H9 (cell line): ENCODE measurements around the gene CLK2. TPM values are rescaled to one million over a fixed set of nuclear protein-coding genes. Genes with fewer than 3 reads are reported as not detected.

Source experiments
- DNase-seq: peaks from one replicate; pipeline ENCODE4 v3.0.0-alpha.2; 2017
- H2AFZ ChIP-seq: one replicate; pipeline ENCODE4 v1.6.1; 2013; ENCODE audit warnings: mild to moderate bottlenecking, low read length, control low read depth, moderate library complexity
- H2AK5ac ChIP-seq: 2 replicates; pipeline ENCODE4 v1.6.1; 2013; ENCODE audit warnings: low read length, control low read depth, mixed read lengths; ENCODE audit not compliant: insufficient read length
- H2BK120ac ChIP-seq: one replicate; pipeline ENCODE4 v1.6.1; 2013; ENCODE audit warnings: low read depth, mild to moderate bottlenecking, low read length, control low read depth, inconsistent platforms; ENCODE audit not compliant: poor library complexity, severe bottlenecking
- H2BK12ac ChIP-seq: 2 replicates; pipeline ENCODE4 v1.6.1; 2013; ENCODE audit warnings: low read length, control low read depth, mixed read lengths, low read depth; ENCODE audit not compliant: insufficient read length
- H2BK15ac ChIP-seq: 2 replicates; pipeline ENCODE4 v1.6.1; 2013; ENCODE audit warnings: low read depth, low read length, control low read depth
- H2BK20ac ChIP-seq: one replicate; pipeline ENCODE4 v1.6.1; 2013; ENCODE audit warnings: low read depth, mild to moderate bottlenecking, low read length, control low read depth, inconsistent platforms; ENCODE audit not compliant: poor library complexity, severe bottlenecking
- H2BK5ac ChIP-seq: 2 replicates; pipeline ENCODE4 v1.6.1; 2013; ENCODE audit warnings: low read length, control low read depth, mixed read lengths; ENCODE audit not compliant: insufficient read length
- H3K14ac ChIP-seq: 2 replicates; pipeline ENCODE4 v1.6.1; 2013; ENCODE audit warnings: low read length, control low read depth; ENCODE audit not compliant: insufficient read depth
- H3K18ac ChIP-seq: 2 replicates; pipeline ENCODE4 v1.6.1; 2013; ENCODE audit warnings: low read depth, mild to moderate bottlenecking, mixed read lengths, low read length, control low read depth; ENCODE audit not compliant: insufficient read length
- H3K23ac ChIP-seq: 2 replicates; pipeline ENCODE4 v1.6.1; 2013; ENCODE audit warnings: low read length, control low read depth, mixed read lengths, low read depth; ENCODE audit not compliant: insufficient read length
- H3K23me2 ChIP-seq: 2 replicates; pipeline ENCODE4 v1.6.1; 2013; ENCODE audit warnings: low read depth, mild to moderate bottlenecking, mixed read lengths, low read length, control low read depth; ENCODE audit not compliant: insufficient read length, poor library complexity, severe bottlenecking
- H3K27ac ChIP-seq: 2 replicates; pipeline ENCODE4 v1.5.1; 2013; ENCODE audit warnings: low read length, control low read depth, mixed read lengths, low read depth; ENCODE audit not compliant: insufficient read length
- H3K27me3 ChIP-seq: 2 replicates; pipeline ENCODE4 v1.6.1; 2013; ENCODE audit warnings: low read length, control low read depth, inconsistent platforms; ENCODE audit not compliant: insufficient read depth
- H3K4ac ChIP-seq: 2 replicates; pipeline ENCODE4 v1.6.1; 2013; ENCODE audit warnings: low read depth, mild to moderate bottlenecking, control low read depth, inconsistent platforms, low read length, moderate library complexity
- H3K4me1 ChIP-seq: 2 replicates; pipeline ENCODE4 v1.6.1; 2013; ENCODE audit warnings: low read length, control low read depth, inconsistent platforms; ENCODE audit not compliant: insufficient read depth
- H3K4me2 ChIP-seq: 2 replicates; pipeline ENCODE4 v1.6.1; 2013; ENCODE audit warnings: low read length, control low read depth, mixed read lengths; ENCODE audit not compliant: insufficient read length, insufficient read depth
- H3K56ac ChIP-seq: 2 replicates; pipeline ENCODE4 v1.6.1; 2013; ENCODE audit warnings: low read depth, mild to moderate bottlenecking, mixed read lengths, low read length, control low read depth; ENCODE audit not compliant: insufficient read length
- H3K79me1 ChIP-seq: 2 replicates; pipeline ENCODE4 v1.6.1; 2013; ENCODE audit warnings: low read depth, mild to moderate bottlenecking, moderate library complexity, low read length, control low read depth, inconsistent platforms; ENCODE audit not compliant: insufficient read depth, poor library complexity, severe bottlenecking
- H3K79me2 ChIP-seq: 2 replicates; pipeline ENCODE4 v1.6.1; 2013; ENCODE audit warnings: low read length, control low read depth, inconsistent platforms; ENCODE audit not compliant: insufficient read depth
- H3K9ac ChIP-seq: 2 replicates; pipeline ENCODE4 v1.6.1; 2013; ENCODE audit warnings: low read length, control low read depth, mixed read lengths; ENCODE audit not compliant: insufficient read length; ENCODE audit errors: extremely low read depth
- H3K9me3 ChIP-seq: one replicate; pipeline ENCODE4 v1.6.1; 2013; ENCODE audit warnings: low read depth, low read length, inconsistent platforms; ENCODE audit not compliant: control insufficient read depth
- H3T11ph ChIP-seq: one replicate; pipeline ENCODE4 v1.6.1; 2013; ENCODE audit warnings: mild to moderate bottlenecking, low read length, control low read depth, inconsistent platforms
- H4K20me1 ChIP-seq: one replicate; pipeline ENCODE4 v1.6.1; 2013; ENCODE audit not compliant: control insufficient read depth, insufficient read length, insufficient read depth
- H4K5ac ChIP-seq: 2 replicates; pipeline ENCODE4 v1.6.1; 2013; ENCODE audit warnings: low read depth, mild to moderate bottlenecking, mixed read lengths, low read length, control low read depth; ENCODE audit not compliant: insufficient read length
- H4K8ac ChIP-seq: replicated peaks from 2 replicates; pipeline ENCODE4 v1.6.1; 2013; ENCODE audit warnings: low read length, control low read depth, mixed read lengths, low read depth; ENCODE audit not compliant: insufficient read length
- H4K91ac ChIP-seq: 2 replicates; pipeline ENCODE4 v1.6.1; 2013; ENCODE audit warnings: low read depth, mild to moderate bottlenecking, moderate library complexity, mixed read lengths, low read length, control low read depth; ENCODE audit not compliant: insufficient read length
- H3K27ac Mint-ChIP-seq, 3 experiments: 2 replicates in 2 of 3; 3 replicates in 1 of 3; pipeline ENCODE4 v1.8.0; 2020 to 2021; ENCODE audit warnings: mixed read lengths in 3 of 3, mild to moderate bottlenecking in 1 of 3, moderate library complexity in 1 of 3
- H3K27me3 Mint-ChIP-seq: 2 replicates; pipeline ENCODE4 v1.8.0; 2021; ENCODE audit warnings: low read depth, mild to moderate bottlenecking, moderate library complexity, mixed read lengths
- H3K36me3 Mint-ChIP-seq, 3 experiments: 2 replicates in 2 of 3; 3 replicates in 1 of 3; pipeline ENCODE4 v1.8.0; 2020 to 2021; ENCODE audit warnings: low read depth in 3 of 3, mixed read lengths in 3 of 3; ENCODE audit not compliant: insufficient read depth in 1 of 3
- H3K4me1 Mint-ChIP-seq, 2 experiments: 2 replicates each; pipeline ENCODE4 v1.8.0; 2020; ENCODE audit warnings: mixed read lengths in 2 of 2
- H3K4me3 Mint-ChIP-seq, 2 experiments: 2 replicates in 1 of 2; 3 replicates in 1 of 2; pipeline ENCODE4 v1.8.0; 2020 to 2021; ENCODE audit warnings: mild to moderate bottlenecking in 2 of 2, mixed read lengths in 2 of 2, moderate library complexity in 1 of 2
- H3K9me3 Mint-ChIP-seq, 2 experiments: 2 replicates in 1 of 2; 3 replicates in 1 of 2; pipeline ENCODE4 v1.8.0; 2020; ENCODE audit warnings: mild to moderate bottlenecking in 2 of 2, mixed read lengths in 2 of 2, moderate library complexity in 1 of 2
- WGBS: extraction: QIAGEN DNeasy Blood & Tissue Kit; methylation state at CpG from one replicate; pipeline ENCODE4 v1.1.7; 2013; ENCODE audit warnings: missing lambda C conversion rate, low lambda C conversion rate, mixed read lengths; ENCODE audit not compliant: insufficient read length; ENCODE audit errors: extremely low coverage; 5-methylcytosine and 5-hydroxymethylcytosine counted together
- total RNA-seq: library from RNA; stranded (reverse); gene quantifications from 2 replicates; pipeline ENCODE4 v1.2.1, GENCODE V29; 2021
- TF ChIP-seq, protein P1 (sequence below): fragments of 200-600 bp; sonication (generic); conservative IDR thresholded peaks from 3 replicates; pipeline ENCODE4 v1.8.0; 2021; ENCODE audit warnings: antibody characterized with exemption, mild to moderate bottlenecking

Gene CLK2
- total RNA-seq, 1 experiment from 2014 or later = 77.5 TPM

DNA sequence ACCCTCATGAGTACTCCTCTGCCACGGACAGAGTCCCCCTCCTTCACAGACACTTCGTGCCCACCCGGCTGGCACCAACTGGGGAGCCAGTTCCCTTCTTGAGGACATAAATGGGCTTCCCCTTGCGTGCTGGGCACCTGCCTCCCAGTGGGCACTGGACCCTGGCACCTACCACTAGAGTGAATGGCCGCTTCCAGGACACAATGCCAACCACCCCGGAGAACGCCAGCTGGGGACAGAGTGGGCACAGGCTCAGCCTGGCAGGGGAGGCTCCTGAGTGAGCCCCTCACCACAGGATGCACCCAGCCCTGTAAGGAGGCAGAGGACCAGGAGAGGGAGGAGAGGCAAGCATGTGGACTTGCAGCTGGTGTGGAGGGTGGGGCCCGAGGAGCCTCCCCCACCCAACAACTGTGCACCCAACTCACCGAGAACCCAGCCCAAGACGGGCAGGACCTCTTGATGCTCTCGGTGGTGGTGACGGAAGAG is 19.0 kb downstream of the CLK2 start:
- Histone ChIP-seq H2BK20ac (no peak overlapping the region), H3K18ac (no peak overlapping the region), H3K4me2 (peak overlapping the region; percentile 67), H3K9ac (no peak overlapping the region), H3K4ac (no peak overlapping the region), H2AFZ (no peak overlapping the region), H2BK5ac (no peak overlapping the region), H2BK15ac (no peak overlapping the region), H3K23ac (no peak overlapping the region), H3T11ph (no peak overlapping the region), H4K5ac (no peak overlapping the region), H3K9me3 (no peaks in the 10 kb centered on the region), H3K27me3 (no peaks in the 10 kb centered on the region), H4K91ac (no peak overlapping the region), H2BK12ac (no peak overlapping the region), H3K79me2 (no peaks in the 10 kb centered on the region), H2AK5ac (no peak overlapping the region), H4K20me1 (no peaks in the 10 kb centered on the region), H3K56ac (no peak overlapping the region), H3K4me1 (peaks cover 4% of the 10 kb centered on the region; the same call in 1 of the 2 replicates), H3K14ac (no peak overlapping the region), H3K79me1 (no peaks in the 10 kb centered on the region), H4K8ac (no peak overlapping the region), H3K23me2 (peaks cover 14% of the 10 kb centered on the region), H3K27ac (no peak overlapping the region), H2BK120ac (no peak overlapping the region)
- no peak for DNase-seq
- H3K27me3 Mint-ChIP-seq = no peaks in the 10 kb centered on the region; the same call in 1 of the 2 replicates
- H3K4me1 Mint-ChIP-seq = peaks cover 30 to 32% of the 10 kb centered on the region in 2 experiments
- TF ChIP-seq, protein P1, sequence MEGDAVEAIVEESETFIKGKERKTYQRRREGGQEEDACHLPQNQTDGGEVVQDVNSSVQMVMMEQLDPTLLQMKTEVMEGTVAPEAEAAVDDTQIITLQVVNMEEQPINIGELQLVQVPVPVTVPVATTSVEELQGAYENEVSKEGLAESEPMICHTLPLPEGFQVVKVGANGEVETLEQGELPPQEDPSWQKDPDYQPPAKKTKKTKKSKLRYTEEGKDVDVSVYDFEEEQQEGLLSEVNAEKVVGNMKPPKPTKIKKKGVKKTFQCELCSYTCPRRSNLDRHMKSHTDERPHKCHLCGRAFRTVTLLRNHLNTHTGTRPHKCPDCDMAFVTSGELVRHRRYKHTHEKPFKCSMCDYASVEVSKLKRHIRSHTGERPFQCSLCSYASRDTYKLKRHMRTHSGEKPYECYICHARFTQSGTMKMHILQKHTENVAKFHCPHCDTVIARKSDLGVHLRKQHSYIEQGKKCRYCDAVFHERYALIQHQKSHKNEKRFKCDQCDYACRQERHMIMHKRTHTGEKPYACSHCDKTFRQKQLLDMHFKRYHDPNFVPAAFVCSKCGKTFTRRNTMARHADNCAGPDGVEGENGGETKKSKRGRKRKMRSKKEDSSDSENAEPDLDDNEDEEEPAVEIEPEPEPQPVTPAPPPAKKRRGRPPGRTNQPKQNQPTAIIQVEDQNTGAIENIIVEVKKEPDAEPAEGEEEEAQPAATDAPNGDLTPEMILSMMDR = no peak
- WGBS = no CpG with 5 or more reads among the region's 12 CpGs
- no peaks in the 10 kb centered on the region for H3K9me3 Mint-ChIP-seq
- peak overlapping the region in 1 of 3 experiments; percentile 68; a peak in 3 of 7 replicates for H3K27ac Mint-ChIP-seq
- H3K4me3 Mint-ChIP-seq = peak overlapping the region; percentile 73 to 88
- peaks cover 8 to 28% (median 21%) of the 10 kb centered on the region in 3 experiments; a peak in 6 of 7 replicates for H3K36me3 Mint-ChIP-seq
